NT2/D1 (cell line): ENCODE data around the gene SRP9.

Source experiments
- SUZ12 ChIP-seq: IDR thresholded peaks from 2 replicates; pipeline ENCODE4 v1.6.1; 2011; ENCODE audit not compliant: insufficient read length, insufficient read depth; ENCODE audit errors: extremely low read depth
- YY1 ChIP-seq: IDR thresholded peaks from 2 replicates; pipeline ENCODE4 v1.6.1; 2011; ENCODE audit not compliant: insufficient read length, insufficient read depth
- ZNF274 ChIP-seq: IDR thresholded peaks from 2 replicates; pipeline ENCODE4 v1.6.1; 2011; ENCODE audit warnings: mild to moderate bottlenecking, low read depth, low read length

GRCh38 chr1:225755671-225756319 lies 21.8 kb upstream of the SRP9 start:
- TF ChIP-seq YY1, result no peak
- no peak for TF ChIP-seq SUZ12
- no peak for TF ChIP-seq ZNF274
